ENCODE data around the gene PAN3.

GRCh38 chr13:28328271-28328607, 189.9 kb downstream of the PAN3 start:
- TF ChIP-seq CTCF (IDR thresholded peaks at IDR 0.05; ENCODE audit: low read length) = no peak
- no peak for TF ChIP-seq EZH2 (IDR thresholded peaks at IDR 0.05; ENCODE audit: borderline replicate concordance, low read length)

All from OCI-LY1 (cell line).